A172 (cell line): ENCODE results near the gene CAPN8. TPM values are rescaled to one million over a fixed set of nuclear protein-coding genes. Genes with fewer than 3 reads are reported as not detected.

Experiments used
- DNase-seq: peaks from one replicate; pipeline ENCODE4 v3.0.0-alpha.2; 2015; ENCODE audit warnings: low spot score
- total RNA-seq: library from RNA; depleted of rRNA; stranded (reverse); fragments of >200 nt; shearing (Covaris generic); gene quantifications from 2 replicates; pipeline ENCODE4 v1.2.3, GENCODE V29; 2014

CAPN8 gene
- total RNA-seq, 1 experiment from 2014 or later: not detected

GRCh38 chr1:223654083-223654482, 11.4 kb downstream of the CAPN8 start:
- no peak for DNase-seq

- DNase-seq: no peak
Observed at GRCh38 chr1:223653431-223653830, 12.1 kb downstream of the CAPN8 start.

DNA sequence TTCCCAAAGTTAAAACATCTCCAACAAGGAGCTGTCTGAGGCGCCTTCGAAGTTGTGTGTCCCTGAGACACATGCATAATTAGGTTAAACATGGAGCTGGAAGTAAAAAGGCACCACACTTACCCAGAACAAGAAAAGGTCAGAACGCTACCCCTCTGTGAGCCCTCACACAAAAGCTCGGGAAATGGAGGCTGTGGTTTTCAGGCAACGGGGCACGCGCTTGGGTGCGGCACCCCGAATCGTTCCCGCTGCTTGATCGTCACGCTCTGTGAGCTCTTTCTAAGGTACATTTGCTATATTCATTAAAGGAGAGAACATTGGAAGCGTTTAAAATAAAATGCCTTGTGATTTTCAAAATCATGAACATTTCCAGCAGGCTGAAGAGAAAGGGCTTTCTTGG, 12.5 kb downstream of the CAPN8 start:
- DNase-seq: no peak

DNA sequence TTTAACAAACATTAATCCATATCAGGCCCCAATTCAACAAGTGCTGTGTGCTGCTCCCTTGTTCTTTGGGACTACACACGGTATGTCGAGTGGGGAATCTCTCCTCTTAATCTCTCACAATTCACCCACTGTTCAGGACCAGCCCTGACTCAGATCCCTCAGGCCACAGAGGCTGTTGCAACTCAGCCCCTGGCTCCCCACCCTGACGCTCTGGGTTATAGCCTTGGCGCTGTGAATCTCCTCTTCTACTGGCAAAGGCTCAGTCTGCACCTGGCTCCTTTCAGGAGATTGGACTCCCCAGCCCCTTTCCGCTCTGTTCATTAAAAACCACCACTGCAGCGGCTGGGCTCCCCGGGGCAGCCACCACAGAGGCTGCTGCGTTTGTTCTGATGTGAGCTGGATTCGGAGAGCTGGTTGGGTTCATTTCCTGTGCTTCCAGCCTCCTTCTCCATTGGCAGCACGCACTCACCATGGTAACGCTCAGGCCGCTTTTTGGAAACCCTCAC, 13.0 kb downstream of the CAPN8 start:
- no peak for DNase-seq

DNA sequence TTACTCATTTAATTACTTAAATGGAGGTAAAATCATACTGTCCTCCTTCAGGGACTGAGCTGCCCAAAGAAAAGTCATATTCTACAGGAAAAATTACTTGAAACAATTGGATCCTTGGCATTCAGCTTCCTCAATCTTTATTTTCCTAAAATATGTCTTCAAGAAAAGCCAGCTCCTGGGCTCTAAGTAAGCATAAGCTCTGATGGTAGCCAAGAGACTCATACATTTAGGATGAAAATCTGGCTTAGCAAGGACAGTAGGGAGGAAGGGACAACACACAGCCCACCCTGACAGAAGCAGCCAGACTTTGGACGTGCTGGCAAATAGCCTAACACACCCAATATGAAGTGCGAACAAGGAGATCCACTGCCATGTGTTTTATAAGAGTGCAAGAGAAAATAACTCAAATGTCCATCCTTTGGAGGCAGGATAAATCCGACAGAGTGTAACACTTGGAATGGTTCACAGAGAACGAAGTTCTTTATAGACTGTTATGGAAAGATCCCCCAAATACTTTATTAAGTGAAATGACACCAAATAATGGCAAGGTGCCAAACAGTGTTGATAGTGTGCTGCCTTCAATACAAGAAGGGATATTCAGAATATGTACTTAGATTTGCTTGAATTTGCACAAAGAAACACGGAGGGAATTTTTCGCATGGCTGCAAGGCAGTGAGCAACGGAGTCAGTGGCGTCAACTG, 14.1 kb downstream of the CAPN8 start:
- DNase-seq: no peak

GRCh38 chr1:223650465-223650864, 15.0 kb downstream of the CAPN8 start:
- DNase-seq: no peak

DNA sequence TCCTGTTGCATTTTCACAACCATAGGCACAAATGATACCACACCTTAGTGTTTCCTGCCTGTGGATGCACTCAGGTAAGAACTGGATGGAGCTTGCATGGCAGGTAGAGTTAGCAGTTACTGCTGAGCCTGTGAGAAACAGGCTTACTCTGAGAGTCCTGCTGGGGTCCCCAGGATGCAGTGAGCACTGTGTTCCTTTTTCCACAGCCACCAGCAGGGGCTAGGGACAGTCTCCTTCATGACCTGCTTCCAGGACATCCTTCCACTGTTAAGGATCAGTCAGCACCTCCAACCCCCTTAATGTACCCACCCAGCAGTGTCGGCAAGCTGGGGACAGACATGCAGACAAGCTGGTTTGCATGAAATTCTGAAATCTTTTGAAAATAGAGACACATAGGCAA, 16.3 kb downstream of the CAPN8 start:
- no peak for DNase-seq

- no peak for DNase-seq
Observed at GRCh38 chr1:223647249-223647648, 18.3 kb downstream of the CAPN8 start.

DNA sequence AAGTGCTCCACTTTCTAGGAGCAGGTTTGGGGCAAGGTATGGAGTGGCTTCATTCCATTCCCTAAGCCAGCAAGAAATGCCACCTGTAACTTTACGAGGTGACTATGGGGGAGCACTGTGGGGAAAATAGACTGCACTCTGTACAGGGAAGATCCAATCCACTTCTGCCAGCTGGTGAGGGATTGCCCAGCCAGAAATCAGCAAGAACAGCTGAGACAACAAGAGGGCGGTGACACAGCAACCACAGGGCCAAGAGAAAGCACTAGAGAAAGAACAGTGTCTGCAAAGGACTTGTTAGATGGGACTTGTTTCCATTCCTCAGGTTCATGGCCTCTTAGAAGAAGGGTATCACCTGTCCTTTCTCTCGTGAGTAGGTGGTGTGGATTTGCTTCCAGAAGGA, 19.6 kb downstream of the CAPN8 start:
- DNase-seq: no peak

DNA sequence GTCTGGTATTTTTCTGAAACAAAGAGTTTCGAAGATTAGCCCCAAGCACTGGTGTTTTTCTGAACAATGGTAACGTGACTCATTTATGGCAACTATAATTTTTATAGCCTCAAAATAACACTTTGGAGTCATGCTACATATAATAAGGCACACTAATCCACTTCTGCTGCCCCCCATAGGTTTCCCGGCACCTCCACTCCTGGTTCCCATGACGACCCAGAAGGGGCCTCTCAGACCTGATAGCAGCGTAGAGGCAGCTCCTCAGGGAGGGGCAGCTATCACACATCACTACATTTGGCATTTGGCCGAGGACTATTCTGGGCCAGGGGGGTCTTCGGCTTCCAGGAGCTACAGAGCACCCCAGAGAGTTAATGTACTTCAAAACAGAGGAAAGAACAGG, 23.3 kb downstream of the CAPN8 start:
- no peak for DNase-seq

GRCh38 chr1:223641523-223642039, 23.9 kb downstream of the CAPN8 start:
- DNase-seq: no peak

DNA sequence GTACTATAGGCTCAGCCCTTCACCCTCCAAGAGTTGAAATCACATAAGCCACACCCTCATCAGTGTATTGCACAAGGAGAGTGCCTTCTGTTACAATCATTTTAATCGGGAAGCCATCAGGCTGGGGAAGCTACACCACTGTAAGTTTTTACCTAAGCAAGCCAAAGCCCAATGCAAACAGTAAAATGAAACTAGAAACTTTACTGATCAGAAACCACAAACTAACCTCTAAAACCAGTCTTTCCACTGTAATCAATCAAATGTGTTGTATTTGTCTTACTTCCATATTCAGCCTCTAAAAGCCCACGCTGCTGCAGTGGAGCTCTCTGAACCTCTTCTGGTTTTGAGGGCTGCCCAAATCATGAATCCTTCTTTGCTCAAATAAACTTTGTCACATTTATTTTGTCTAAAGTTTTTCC, 26.2 kb downstream of the CAPN8 start:
- no peak for DNase-seq

- no peak for DNase-seq
Observed at GRCh38 chr1:223635236-223635635, 30.3 kb downstream of the CAPN8 start.

DNA sequence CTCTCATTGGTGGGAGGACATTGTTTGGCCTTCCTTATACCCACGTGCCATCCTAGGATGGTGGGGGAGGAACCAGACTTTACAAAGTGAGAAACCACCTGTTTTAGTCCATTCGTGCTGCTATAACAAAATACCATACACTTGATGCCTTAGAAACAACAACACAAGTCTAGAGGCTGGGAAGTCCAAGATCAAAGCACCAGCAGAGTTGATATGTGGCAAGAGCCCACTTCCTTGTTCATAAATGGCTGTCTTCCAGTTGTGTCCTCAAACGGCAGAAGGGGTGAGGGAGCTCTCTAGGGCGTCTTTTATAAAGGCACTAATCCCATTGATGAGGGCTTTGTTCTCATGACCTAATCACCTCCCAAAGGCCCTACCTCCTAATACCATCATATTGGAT, 31.1 kb downstream of the CAPN8 start:
- no peak for DNase-seq

DNA sequence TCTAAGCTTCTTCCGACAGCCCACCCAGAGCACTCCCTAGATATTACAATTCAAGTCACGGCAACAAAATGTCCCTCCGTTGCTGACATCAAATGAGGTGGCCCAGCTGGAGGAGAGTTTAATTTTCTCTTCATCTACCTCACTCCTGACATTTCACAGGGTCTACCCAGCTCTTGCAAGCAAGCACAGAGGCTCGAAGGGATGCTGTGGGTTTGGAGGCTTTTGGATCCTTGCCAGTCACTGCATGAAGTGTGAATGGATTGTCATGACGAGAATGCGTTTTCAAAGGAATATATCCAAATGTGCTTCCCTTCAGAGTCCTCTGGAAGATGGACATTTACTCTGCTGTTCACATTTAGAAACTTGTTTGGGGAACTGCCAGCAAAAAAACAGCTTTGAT, 33.5 kb downstream of the CAPN8 start:
- DNase-seq: no peak

GRCh38 chr1:223631473-223631872, 34.0 kb downstream of the CAPN8 start:
- no peak for DNase-seq

DNA sequence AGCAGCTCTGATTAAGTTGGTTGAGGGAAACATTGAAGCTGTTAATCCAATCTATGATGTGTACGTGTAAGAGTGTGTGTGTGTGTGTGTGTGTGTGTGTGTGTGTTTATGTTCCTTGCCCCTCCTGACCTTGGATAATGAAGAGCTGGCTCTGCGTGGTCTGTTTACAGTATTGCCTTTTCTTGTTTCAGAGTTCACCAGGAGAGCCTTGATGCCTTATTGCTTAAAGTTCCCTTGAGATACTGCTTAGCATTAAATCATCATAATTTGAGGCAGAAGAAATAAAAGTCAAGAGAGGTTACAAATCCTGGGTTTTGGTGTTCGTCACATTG, 36.4 kb downstream of the CAPN8 start:
- DNase-seq: no peak

GRCh38 chr1:223628233-223629125, 37.0 kb downstream of the CAPN8 start:
- DNase-seq: peak; percentile 54

DNA sequence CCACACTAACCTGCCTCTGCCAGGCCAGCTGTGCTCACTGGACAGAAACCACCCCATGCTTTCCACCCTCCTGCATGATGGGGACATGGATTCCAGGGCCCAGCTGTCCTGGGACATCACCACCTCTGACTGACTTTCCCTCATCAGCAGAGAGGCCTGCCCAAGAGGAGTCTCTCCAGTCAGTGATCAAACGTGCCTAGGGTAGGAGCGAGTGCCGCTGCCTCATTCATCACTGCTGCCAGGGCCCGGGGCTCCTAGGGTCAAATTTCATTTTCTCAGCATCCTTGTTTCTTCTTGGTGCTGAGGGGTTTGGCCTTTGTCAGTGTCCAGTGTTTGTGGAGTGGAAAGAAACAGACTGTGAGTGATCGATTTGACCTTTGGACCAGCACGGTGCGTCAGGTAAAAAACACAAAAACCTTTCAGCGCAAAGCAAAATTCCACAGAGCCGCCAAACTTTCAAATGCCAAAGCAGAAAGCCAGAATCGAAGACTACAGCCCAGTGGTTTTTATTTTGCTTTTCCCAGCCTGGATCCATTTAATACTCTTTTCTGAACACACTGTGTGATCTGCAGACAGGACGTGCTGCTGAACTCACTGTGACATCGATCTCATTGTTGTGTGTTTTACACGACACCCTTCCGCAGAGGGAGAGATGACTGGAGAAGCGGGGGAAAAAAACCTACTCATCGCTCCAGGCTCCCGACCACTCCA, 43.2 kb downstream of the CAPN8 start:
- no peak for DNase-seq

DNA sequence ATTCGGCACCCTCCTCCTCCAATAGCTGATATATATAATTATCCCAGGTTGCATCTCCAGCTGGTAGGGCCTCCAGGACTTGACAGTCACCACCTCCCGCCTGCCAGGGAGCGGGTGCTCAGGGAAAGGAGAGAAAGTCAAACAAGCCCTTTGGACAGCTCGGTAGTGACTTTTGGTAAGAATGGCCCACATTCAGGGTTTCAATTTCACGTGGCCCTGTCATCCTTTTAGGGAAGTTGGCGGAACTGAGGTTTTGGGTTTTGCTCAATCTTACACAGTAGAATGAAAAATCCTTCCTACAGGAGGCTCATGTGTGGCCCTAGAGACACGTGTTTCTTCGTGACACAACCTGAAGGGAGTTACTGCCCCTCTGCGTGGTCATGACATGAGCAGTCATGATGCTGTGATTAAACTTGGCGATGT, 44.2 kb downstream of the CAPN8 start:
- no peak for DNase-seq

DNA sequence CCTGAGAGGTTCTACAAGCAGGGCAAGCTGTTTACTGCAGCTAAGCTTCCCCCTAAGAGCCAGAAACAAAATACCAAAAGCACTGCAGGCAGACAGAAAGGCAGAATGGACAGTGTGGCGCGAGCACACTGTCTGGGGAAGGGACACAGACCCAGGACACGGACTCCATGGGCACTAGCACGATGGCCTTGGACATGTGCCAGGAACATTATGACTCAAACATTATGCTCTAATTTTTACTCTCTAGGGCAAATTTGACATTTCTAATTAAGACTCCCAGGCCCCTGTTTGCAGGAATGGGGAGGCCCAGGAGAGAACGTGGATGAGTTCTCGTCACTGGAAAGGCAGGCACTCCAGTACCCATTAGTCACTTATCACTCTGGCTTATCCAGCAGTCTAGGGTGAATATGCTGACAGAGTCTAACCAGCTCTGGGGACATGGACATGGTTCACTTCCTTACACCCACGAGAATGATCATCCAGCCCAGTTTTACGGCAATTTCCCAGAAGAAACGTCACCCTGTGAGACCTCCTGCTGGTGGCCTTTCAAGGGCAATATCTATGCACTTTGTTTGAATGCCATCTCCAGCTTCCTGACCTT, 45.1 kb downstream of the CAPN8 start:
- DNase-seq: no peak

DNA sequence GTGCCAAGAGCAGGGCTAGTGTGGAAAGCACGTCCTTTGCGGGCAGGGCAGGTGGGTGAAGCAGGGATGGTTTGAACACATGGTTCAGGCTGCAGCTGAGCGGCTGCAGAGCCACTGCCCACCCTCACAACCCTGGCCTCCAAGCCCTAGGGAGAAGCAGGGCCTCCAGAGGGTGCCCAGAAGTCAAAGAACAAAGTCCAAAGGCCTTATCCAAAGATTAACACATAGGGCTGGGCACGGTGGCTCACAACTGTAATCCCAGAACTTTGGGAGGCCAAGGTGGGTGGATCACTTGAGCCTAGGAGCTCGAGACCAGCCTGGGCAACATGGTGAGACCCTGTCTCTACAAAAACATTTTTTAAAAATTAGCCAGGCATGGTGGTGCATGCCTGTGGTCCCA, 46.8 kb downstream of the CAPN8 start:
- no peak for DNase-seq
